Heart right ventricle (tissue), 16 donors: ENCODE results near the gene WFDC8. TPM values are rescaled to one million over a fixed set of nuclear protein-coding genes. Genes with fewer than 3 reads are reported as not detected.

Experiments used
- ATAC-seq, 8 donors: fragments of 200-7000 bp; cut with Tn5 transposase; one replicate each; pipeline ENCODE4 v1.9.1; 2020; ENCODE audit warnings: mild to moderate bottlenecking in 8 of 8, moderate library complexity in 8 of 8, moderate number of reproducible peaks in 1 of 8
- DNase-seq, 2 donors: peaks; one replicate each; pipeline ENCODE4 v3.0.0-alpha.2; 2020
- H3K27ac ChIP-seq, 10 donors: fragments of 200-600 bp; sonication (generic) in 2 of 10; one replicate each; pipeline versions ENCODE4 v1.5.0 to v1.8.0; 2020 to 2022; ENCODE audit warnings: mild to moderate bottlenecking in 3 of 10
- H3K27me3 ChIP-seq, 7 donors: fragments of 200-600 bp; one replicate each; pipeline ENCODE4 v1.8.0; 2021 to 2022; ENCODE audit warnings: mild to moderate bottlenecking in 2 of 7
- H3K36me3 ChIP-seq, 9 donors: fragments of 200-600 bp; sonication (generic) in 1 of 9; one replicate each; pipeline versions ENCODE4 v1.5.0 to v1.8.0; 2020 to 2022; ENCODE audit warnings: mild to moderate bottlenecking in 2 of 9
- H3K4me1 ChIP-seq, 9 donors: fragments of 200-600 bp; sonication (generic) in 1 of 9; one replicate each; pipeline versions ENCODE4 v1.5.0 to v1.8.0; 2020 to 2022; ENCODE audit warnings: mild to moderate bottlenecking in 4 of 9
- H3K4me3 ChIP-seq, 10 donors: fragments of 200-600 bp; sonication (generic) in 2 of 10; one replicate each; pipeline versions ENCODE4 v1.5.0 to v1.8.0; 2020 to 2022; ENCODE audit warnings: mild to moderate bottlenecking in 7 of 10, moderate library complexity in 2 of 10
- H3K9me3 ChIP-seq, 11 donors: fragments of 200-600 bp in 10 of 11; sonication (generic) in 2 of 11; one replicate each; pipeline versions ENCODE4 v1.5.0 to v1.8.0; 2013 to 2022; ENCODE audit warnings: mild to moderate bottlenecking in 2 of 11, control low read depth in 1 of 11, moderate library complexity in 1 of 11
- WGBS, 2 donors: extraction: QIAGEN DNeasy Blood & Tissue Kit; methylation state at CpG; one replicate each; pipeline ENCODE4 v1.1.7; 2013; ENCODE audit warnings: inconsistent platforms in 1 of 2; 5-methylcytosine and 5-hydroxymethylcytosine counted together
- intact Hi-C, 10 donors: fragments of 100-400 bp; cut with DNase I; formaldehyde crosslinking; loops; one replicate each; pipeline versions ENCODE4 v1.11.1 to v1.14.2; 2022
- polyA plus RNA-seq, 2 donors: library from polyadenylated mRNA; stranded (reverse); fragments of 200-250 nt; gene quantifications; one replicate each; pipeline ENCODE4 v1.2.3, GENCODE V29; 2013
- total RNA-seq, 10 donors: library from RNA; stranded (reverse); fragmentation: NEBNext Ultra II Directional in 3 of 10; extraction: Animal tissue kit (Norgen Biotek cat#: 25700) in 3 of 10; gene quantifications; one replicate each; pipeline versions ENCODE4 v1.2.1 to v1.2.4, GENCODE V29; 2021 to 2023
- TF ChIP-seq, protein P1 (sequence below), 9 donors: fragments of 200-600 bp; sonication (generic) in 2 of 9; IDR thresholded peaks; one replicate each; pipeline versions ENCODE4 v1.5.0 to v1.8.0; 2021 to 2022; ENCODE audit warnings: antibody characterized with exemption in 9 of 9, mild to moderate bottlenecking in 5 of 9, moderate library complexity in 1 of 9
- donor health status: Arrhythmogenic right ventricular cardiomyopathy.
- donor health status: ischemic (EF 13 %, LVEDD 7.1; RV severe dilation, severe dysfunction).
- donor health status: healthy with polysubstance abuse.
- donor health status: DM: no; HTN: yes; CAD: no.
- donor health status: DM: no; HTN: no; CAD: no.
- donor health status: ischemic (EF 25% LVEDD 6.9; RV normal size, moderate dysfunction).
- donor health status: ischemic (EF 25% LVEDD 5.7; RV mildly dilated, moderate dysfunction).
- donor health status: healthy.
- donor health status: DM: yes; HTN: yes; CAD: no.
- donor health status: Ischemic cardiomyopathy.
- donor health status: ischemic (EF 35%, LVEDD 5.7; RV mildly dilated, moderate dysfunction).
- donor health status: nonischemic (EF 11% LVEDD 7.7; RV severe dilation, severe dysfunction).
- donor health status: DM: yes; HTN: yes; CAD: no.
- donor health status: PGD.
- donor health status: ischemic (EF 29% LVEDD 5.4; RV normal size, mild dysfunction).
- donor health status: nonischemic (EF 23%, LVEDD 6.1; RV moderate dilation, normal function).

Gene WFDC8
- total and polyA plus RNA-seq, 12 donors, result not detected

GRCh38 chr20:45502561-45502960, 76.5 kb downstream of the WFDC8 start:
- ATAC-seq (no peak), DNase-seq (no peak)
- Histone ChIP-seq H3K27me3 (peaks cover 0 to 52% (median 36%) of the 10 kb centered on the region in 7 donors), H3K27ac (no peak overlapping the region), H3K4me1 (peaks cover 0 to 4% (median 0%) of the 10 kb centered on the region in 9 donors), H3K4me3 (no peak overlapping the region), H3K36me3 (no peaks in the 10 kb centered on the region), H3K9me3 (no peaks in the 10 kb centered on the region)
- 60 to 63% methylated on average over 1 of the region's 1 CpG for WGBS, 2 donors
- intact Hi-C loops, result no loop called here
- TF ChIP-seq, protein P1, sequence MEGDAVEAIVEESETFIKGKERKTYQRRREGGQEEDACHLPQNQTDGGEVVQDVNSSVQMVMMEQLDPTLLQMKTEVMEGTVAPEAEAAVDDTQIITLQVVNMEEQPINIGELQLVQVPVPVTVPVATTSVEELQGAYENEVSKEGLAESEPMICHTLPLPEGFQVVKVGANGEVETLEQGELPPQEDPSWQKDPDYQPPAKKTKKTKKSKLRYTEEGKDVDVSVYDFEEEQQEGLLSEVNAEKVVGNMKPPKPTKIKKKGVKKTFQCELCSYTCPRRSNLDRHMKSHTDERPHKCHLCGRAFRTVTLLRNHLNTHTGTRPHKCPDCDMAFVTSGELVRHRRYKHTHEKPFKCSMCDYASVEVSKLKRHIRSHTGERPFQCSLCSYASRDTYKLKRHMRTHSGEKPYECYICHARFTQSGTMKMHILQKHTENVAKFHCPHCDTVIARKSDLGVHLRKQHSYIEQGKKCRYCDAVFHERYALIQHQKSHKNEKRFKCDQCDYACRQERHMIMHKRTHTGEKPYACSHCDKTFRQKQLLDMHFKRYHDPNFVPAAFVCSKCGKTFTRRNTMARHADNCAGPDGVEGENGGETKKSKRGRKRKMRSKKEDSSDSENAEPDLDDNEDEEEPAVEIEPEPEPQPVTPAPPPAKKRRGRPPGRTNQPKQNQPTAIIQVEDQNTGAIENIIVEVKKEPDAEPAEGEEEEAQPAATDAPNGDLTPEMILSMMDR (IDR thresholded peaks at IDR 0.05), result no peak

Other genes starting within 250 kb of the WFDC8 start
- 100 to 1,000 TPM in 5 of 10 donors, 10 to 100 TPM in 5; 66.9 to 161 (median 102) TPM for gene SDC4, start 230.9 kb downstream of the WFDC8 start, total RNA-seq
- gene SDC4, start 230.9 kb downstream of the WFDC8 start, polyA plus RNA-seq, result 10 to 100 TPM; 48.4 to 64.5 TPM
- gene SYS1, start 216.1 kb downstream of the WFDC8 start, total RNA-seq, result 10 to 100 TPM; 13.9 to 27.9 (median 18.2) TPM
- gene SYS1, start 216.1 kb downstream of the WFDC8 start, polyA plus RNA-seq, result 10 to 100 TPM; 11.7 to 34.5 TPM
- 1 to 10 TPM in 8 of 10 donors, under 1 TPM in 2; 0.59 to 2.4 (median 1.3) TPM for gene TP53TG5, start 201.0 kb downstream of the WFDC8 start, total RNA-seq
- 1 to 10 TPM in 1 of 2 donors, under 1 TPM in 1; 0.43 to 1.1 TPM for gene TP53TG5, start 201.0 kb downstream of the WFDC8 start, polyA plus RNA-seq
- 100 to 1,000 TPM; 284 to 676 (median 334) TPM for gene DBNDD2, start 171.0 kb downstream of the WFDC8 start, total RNA-seq
- 100 to 1,000 TPM; 353 to 381 TPM for gene DBNDD2, start 171.0 kb downstream of the WFDC8 start, polyA plus RNA-seq
- gene PIGT, start 163.1 kb downstream of the WFDC8 start, total RNA-seq, result 100 to 1,000 TPM; 130 to 221 (median 144) TPM
- gene PIGT, start 163.1 kb downstream of the WFDC8 start, polyA plus RNA-seq, result 100 to 1,000 TPM in 1 of 2 donors, 10 to 100 TPM in 1; 72.9 to 155 TPM
- 1 to 10 TPM in 1 of 10 donors, under 1 TPM in 3, not detected in 6; 0.44 to 1.6 (median 0.53) TPM for gene WFDC2, start 109.5 kb downstream of the WFDC8 start, total RNA-seq
- gene WFDC2, start 109.5 kb downstream of the WFDC8 start, polyA plus RNA-seq, result under 1 TPM; 0.55 to 0.66 TPM
- gene SPINT3, start 63.7 kb downstream of the WFDC8 start, total RNA-seq, result not detected
- gene SPINT3, start 63.7 kb downstream of the WFDC8 start, polyA plus RNA-seq, result not detected
- not detected for gene WFDC6, start 39.8 kb downstream of the WFDC8 start, total RNA-seq
- gene WFDC6, start 39.8 kb downstream of the WFDC8 start, polyA plus RNA-seq, result not detected
- gene EPPIN, start 31.9 kb downstream of the WFDC8 start, total RNA-seq, result not detected
- gene EPPIN, start 31.9 kb downstream of the WFDC8 start, polyA plus RNA-seq, result not detected
- gene WFDC10A, start 50.5 kb upstream of the WFDC8 start, total RNA-seq, result not detected
- not detected for gene WFDC10A, start 50.5 kb upstream of the WFDC8 start, polyA plus RNA-seq
- not detected for gene WFDC9, start 52.0 kb upstream of the WFDC8 start, total RNA-seq
- not detected for gene WFDC9, start 52.0 kb upstream of the WFDC8 start, polyA plus RNA-seq
- gene WFDC11, start 91.0 kb upstream of the WFDC8 start, total RNA-seq, result not detected
- not detected for gene WFDC11, start 91.0 kb upstream of the WFDC8 start, polyA plus RNA-seq
- gene WFDC13, start 122.8 kb upstream of the WFDC8 start, total RNA-seq, result not detected
- gene WFDC13, start 122.8 kb upstream of the WFDC8 start, polyA plus RNA-seq, result not detected
- not detected for gene WFDC10B, start 125.7 kb upstream of the WFDC8 start, total RNA-seq
- gene WFDC10B, start 125.7 kb upstream of the WFDC8 start, polyA plus RNA-seq, result not detected
- not detected for gene SPINT4, start 143.1 kb upstream of the WFDC8 start, total RNA-seq
- not detected for gene SPINT4, start 143.1 kb upstream of the WFDC8 start, polyA plus RNA-seq
- gene WFDC3, start 212.6 kb upstream of the WFDC8 start, total RNA-seq, result 1 to 10 TPM in 3 of 10 donors, under 1 TPM in 3, not detected in 4; 0.49 to 2.3 (median 0.99) TPM
- gene WFDC3, start 212.6 kb upstream of the WFDC8 start, polyA plus RNA-seq, result under 1 TPM; 0.44 to 0.75 TPM
- gene DNTTIP1, start 212.7 kb upstream of the WFDC8 start, total RNA-seq, result 10 to 100 TPM; 13.8 to 32.2 (median 23.3) TPM
- 10 to 100 TPM; 18.4 to 33.5 TPM for gene DNTTIP1, start 212.7 kb upstream of the WFDC8 start, polyA plus RNA-seq
- gene UBE2C, start 233.4 kb upstream of the WFDC8 start, total RNA-seq, result 1 to 10 TPM in 6 of 10 donors, under 1 TPM in 2, not detected in 2; 0.40 to 8.6 (median 1.3) TPM
- under 1 TPM; 0.37 to 0.54 TPM for gene UBE2C, start 233.4 kb upstream of the WFDC8 start, polyA plus RNA-seq
- gene TNNC2, start 248.0 kb upstream of the WFDC8 start, total RNA-seq, result under 1 TPM in 1 of 10 donors, not detected in 9; 0.44 TPM
- gene TNNC2, start 248.0 kb upstream of the WFDC8 start, polyA plus RNA-seq, result under 1 TPM; 0.59 to 0.88 TPM